H9 (cell line): ENCODE results near the gene STX8. TPM values are rescaled to one million over a fixed set of nuclear protein-coding genes. Genes with fewer than 3 reads are reported as not detected.

Source experiments
- DNase-seq: peaks from one replicate; pipeline ENCODE4 v3.0.0-alpha.2; 2017
- H2AFZ ChIP-seq: one replicate; pipeline ENCODE4 v1.6.1; 2013; ENCODE audit warnings: mild to moderate bottlenecking, low read length, control low read depth, moderate library complexity
- H2AK5ac ChIP-seq: 2 replicates; pipeline ENCODE4 v1.6.1; 2013; ENCODE audit warnings: low read length, control low read depth, mixed read lengths; ENCODE audit not compliant: insufficient read length
- H2BK120ac ChIP-seq: one replicate; pipeline ENCODE4 v1.6.1; 2013; ENCODE audit warnings: low read depth, mild to moderate bottlenecking, low read length, control low read depth, inconsistent platforms; ENCODE audit not compliant: poor library complexity, severe bottlenecking
- H2BK12ac ChIP-seq: 2 replicates; pipeline ENCODE4 v1.6.1; 2013; ENCODE audit warnings: low read length, control low read depth, mixed read lengths, low read depth; ENCODE audit not compliant: insufficient read length
- H2BK15ac ChIP-seq: 2 replicates; pipeline ENCODE4 v1.6.1; 2013; ENCODE audit warnings: low read depth, low read length, control low read depth
- H2BK20ac ChIP-seq: one replicate; pipeline ENCODE4 v1.6.1; 2013; ENCODE audit warnings: low read depth, mild to moderate bottlenecking, low read length, control low read depth, inconsistent platforms; ENCODE audit not compliant: poor library complexity, severe bottlenecking
- H2BK5ac ChIP-seq: 2 replicates; pipeline ENCODE4 v1.6.1; 2013; ENCODE audit warnings: low read length, control low read depth, mixed read lengths; ENCODE audit not compliant: insufficient read length
- H3K14ac ChIP-seq: 2 replicates; pipeline ENCODE4 v1.6.1; 2013; ENCODE audit warnings: low read length, control low read depth; ENCODE audit not compliant: insufficient read depth
- H3K18ac ChIP-seq: 2 replicates; pipeline ENCODE4 v1.6.1; 2013; ENCODE audit warnings: low read depth, mild to moderate bottlenecking, mixed read lengths, low read length, control low read depth; ENCODE audit not compliant: insufficient read length
- H3K23ac ChIP-seq: 2 replicates; pipeline ENCODE4 v1.6.1; 2013; ENCODE audit warnings: low read length, control low read depth, mixed read lengths, low read depth; ENCODE audit not compliant: insufficient read length
- H3K23me2 ChIP-seq: 2 replicates; pipeline ENCODE4 v1.6.1; 2013; ENCODE audit warnings: low read depth, mild to moderate bottlenecking, mixed read lengths, low read length, control low read depth; ENCODE audit not compliant: insufficient read length, poor library complexity, severe bottlenecking
- H3K27ac ChIP-seq: 2 replicates; pipeline ENCODE4 v1.5.1; 2013; ENCODE audit warnings: low read length, control low read depth, mixed read lengths, low read depth; ENCODE audit not compliant: insufficient read length
- H3K27me3 ChIP-seq: 2 replicates; pipeline ENCODE4 v1.6.1; 2013; ENCODE audit warnings: low read length, control low read depth, inconsistent platforms; ENCODE audit not compliant: insufficient read depth
- H3K4ac ChIP-seq: 2 replicates; pipeline ENCODE4 v1.6.1; 2013; ENCODE audit warnings: low read depth, mild to moderate bottlenecking, control low read depth, inconsistent platforms, low read length, moderate library complexity
- H3K4me1 ChIP-seq: 2 replicates; pipeline ENCODE4 v1.6.1; 2013; ENCODE audit warnings: low read length, control low read depth, inconsistent platforms; ENCODE audit not compliant: insufficient read depth
- H3K4me2 ChIP-seq: 2 replicates; pipeline ENCODE4 v1.6.1; 2013; ENCODE audit warnings: low read length, control low read depth, mixed read lengths; ENCODE audit not compliant: insufficient read length, insufficient read depth
- H3K56ac ChIP-seq: 2 replicates; pipeline ENCODE4 v1.6.1; 2013; ENCODE audit warnings: low read depth, mild to moderate bottlenecking, mixed read lengths, low read length, control low read depth; ENCODE audit not compliant: insufficient read length
- H3K79me1 ChIP-seq: 2 replicates; pipeline ENCODE4 v1.6.1; 2013; ENCODE audit warnings: low read depth, mild to moderate bottlenecking, moderate library complexity, low read length, control low read depth, inconsistent platforms; ENCODE audit not compliant: insufficient read depth, poor library complexity, severe bottlenecking
- H3K79me2 ChIP-seq: 2 replicates; pipeline ENCODE4 v1.6.1; 2013; ENCODE audit warnings: low read length, control low read depth, inconsistent platforms; ENCODE audit not compliant: insufficient read depth
- H3K9ac ChIP-seq: 2 replicates; pipeline ENCODE4 v1.6.1; 2013; ENCODE audit warnings: low read length, control low read depth, mixed read lengths; ENCODE audit not compliant: insufficient read length; ENCODE audit errors: extremely low read depth
- H3K9me3 ChIP-seq: one replicate; pipeline ENCODE4 v1.6.1; 2013; ENCODE audit warnings: low read depth, low read length, inconsistent platforms; ENCODE audit not compliant: control insufficient read depth
- H3T11ph ChIP-seq: one replicate; pipeline ENCODE4 v1.6.1; 2013; ENCODE audit warnings: mild to moderate bottlenecking, low read length, control low read depth, inconsistent platforms
- H4K20me1 ChIP-seq: one replicate; pipeline ENCODE4 v1.6.1; 2013; ENCODE audit not compliant: control insufficient read depth, insufficient read length, insufficient read depth
- H4K5ac ChIP-seq: 2 replicates; pipeline ENCODE4 v1.6.1; 2013; ENCODE audit warnings: low read depth, mild to moderate bottlenecking, mixed read lengths, low read length, control low read depth; ENCODE audit not compliant: insufficient read length
- H4K8ac ChIP-seq: replicated peaks from 2 replicates; pipeline ENCODE4 v1.6.1; 2013; ENCODE audit warnings: low read length, control low read depth, mixed read lengths, low read depth; ENCODE audit not compliant: insufficient read length
- H4K91ac ChIP-seq: 2 replicates; pipeline ENCODE4 v1.6.1; 2013; ENCODE audit warnings: low read depth, mild to moderate bottlenecking, moderate library complexity, mixed read lengths, low read length, control low read depth; ENCODE audit not compliant: insufficient read length
- H3K27ac Mint-ChIP-seq, 3 experiments: 2 replicates in 2 of 3; 3 replicates in 1 of 3; pipeline ENCODE4 v1.8.0; 2020 to 2021; ENCODE audit warnings: mixed read lengths in 3 of 3, mild to moderate bottlenecking in 1 of 3, moderate library complexity in 1 of 3
- H3K27me3 Mint-ChIP-seq: 2 replicates; pipeline ENCODE4 v1.8.0; 2021; ENCODE audit warnings: low read depth, mild to moderate bottlenecking, moderate library complexity, mixed read lengths
- H3K36me3 Mint-ChIP-seq, 3 experiments: 2 replicates in 2 of 3; 3 replicates in 1 of 3; pipeline ENCODE4 v1.8.0; 2020 to 2021; ENCODE audit warnings: low read depth in 3 of 3, mixed read lengths in 3 of 3; ENCODE audit not compliant: insufficient read depth in 1 of 3
- H3K4me1 Mint-ChIP-seq, 2 experiments: 2 replicates each; pipeline ENCODE4 v1.8.0; 2020; ENCODE audit warnings: mixed read lengths in 2 of 2
- H3K4me3 Mint-ChIP-seq, 2 experiments: 2 replicates in 1 of 2; 3 replicates in 1 of 2; pipeline ENCODE4 v1.8.0; 2020 to 2021; ENCODE audit warnings: mild to moderate bottlenecking in 2 of 2, mixed read lengths in 2 of 2, moderate library complexity in 1 of 2
- H3K9me3 Mint-ChIP-seq, 2 experiments: 2 replicates in 1 of 2; 3 replicates in 1 of 2; pipeline ENCODE4 v1.8.0; 2020; ENCODE audit warnings: mild to moderate bottlenecking in 2 of 2, mixed read lengths in 2 of 2, moderate library complexity in 1 of 2
- WGBS: extraction: QIAGEN DNeasy Blood & Tissue Kit; methylation state at CpG from one replicate; pipeline ENCODE4 v1.1.7; 2013; ENCODE audit warnings: missing lambda C conversion rate, low lambda C conversion rate, mixed read lengths; ENCODE audit not compliant: insufficient read length; ENCODE audit errors: extremely low coverage; 5-methylcytosine and 5-hydroxymethylcytosine counted together
- total RNA-seq: library from RNA; stranded (reverse); gene quantifications from 2 replicates; pipeline ENCODE4 v1.2.1, GENCODE V29; 2021
- TF ChIP-seq, protein P1 (sequence below): fragments of 200-600 bp; sonication (generic); conservative IDR thresholded peaks from 3 replicates; pipeline ENCODE4 v1.8.0; 2021; ENCODE audit warnings: antibody characterized with exemption, mild to moderate bottlenecking

The STX8 gene
- total RNA-seq, 1 experiment from 2014 or later, result 55.1 TPM

DNA sequence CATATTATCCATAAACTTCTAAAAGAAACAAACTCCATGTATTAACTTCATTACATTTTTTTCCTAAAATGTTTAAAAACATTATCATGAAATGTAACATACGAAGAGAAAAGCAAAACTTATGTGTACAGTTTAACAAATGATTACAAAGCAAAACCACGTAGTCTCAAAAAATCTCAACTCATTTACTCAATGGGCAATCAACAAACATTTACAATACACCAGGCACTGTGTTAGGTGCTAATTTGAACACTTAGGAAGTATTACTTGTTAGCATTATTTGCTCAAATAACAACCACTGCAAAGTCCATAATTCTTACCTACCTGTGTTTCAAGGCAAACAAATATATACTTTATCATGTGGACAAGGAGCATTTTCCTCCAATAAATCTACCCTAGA, 164.9 kb downstream of the STX8 start:
- Histone ChIP-seq H3T11ph (no peak overlapping the region), H3K4ac (no peak overlapping the region), H3K56ac (no peak overlapping the region), H3K14ac (no peak overlapping the region), H3K4me2 (no peak overlapping the region), H2AFZ (no peak overlapping the region), H2BK12ac (no peak overlapping the region), H3K9me3 (no peaks in the 10 kb centered on the region), H3K79me2 (no peaks in the 10 kb centered on the region), H2BK20ac (no peak overlapping the region), H2BK120ac (no peak overlapping the region), H3K27ac (no peak overlapping the region), H4K5ac (no peak overlapping the region), H4K20me1 (no peaks in the 10 kb centered on the region), H3K27me3 (no peaks in the 10 kb centered on the region), H3K23ac (no peak overlapping the region), H2AK5ac (no peak overlapping the region), H3K79me1 (no peaks in the 10 kb centered on the region), H4K91ac (no peak overlapping the region), H2BK15ac (no peak overlapping the region), H3K18ac (no peak overlapping the region), H4K8ac (no peak overlapping the region), H3K23me2 (no peaks in the 10 kb centered on the region), H2BK5ac (no peak overlapping the region), H3K4me1 (no peaks in the 10 kb centered on the region), H3K9ac (no peak overlapping the region)
- TF ChIP-seq, protein P1, sequence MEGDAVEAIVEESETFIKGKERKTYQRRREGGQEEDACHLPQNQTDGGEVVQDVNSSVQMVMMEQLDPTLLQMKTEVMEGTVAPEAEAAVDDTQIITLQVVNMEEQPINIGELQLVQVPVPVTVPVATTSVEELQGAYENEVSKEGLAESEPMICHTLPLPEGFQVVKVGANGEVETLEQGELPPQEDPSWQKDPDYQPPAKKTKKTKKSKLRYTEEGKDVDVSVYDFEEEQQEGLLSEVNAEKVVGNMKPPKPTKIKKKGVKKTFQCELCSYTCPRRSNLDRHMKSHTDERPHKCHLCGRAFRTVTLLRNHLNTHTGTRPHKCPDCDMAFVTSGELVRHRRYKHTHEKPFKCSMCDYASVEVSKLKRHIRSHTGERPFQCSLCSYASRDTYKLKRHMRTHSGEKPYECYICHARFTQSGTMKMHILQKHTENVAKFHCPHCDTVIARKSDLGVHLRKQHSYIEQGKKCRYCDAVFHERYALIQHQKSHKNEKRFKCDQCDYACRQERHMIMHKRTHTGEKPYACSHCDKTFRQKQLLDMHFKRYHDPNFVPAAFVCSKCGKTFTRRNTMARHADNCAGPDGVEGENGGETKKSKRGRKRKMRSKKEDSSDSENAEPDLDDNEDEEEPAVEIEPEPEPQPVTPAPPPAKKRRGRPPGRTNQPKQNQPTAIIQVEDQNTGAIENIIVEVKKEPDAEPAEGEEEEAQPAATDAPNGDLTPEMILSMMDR, result no peak
- no peak for DNase-seq
- Mint-ChIP-seq H3K36me3 (no peaks in the 10 kb centered on the region), H3K27ac (no peak overlapping the region), H3K4me3 (no peak overlapping the region), H3K27me3 (no peaks in the 10 kb centered on the region), H3K9me3 (no peaks in the 10 kb centered on the region), H3K4me1 (peaks cover 18 to 21% of the 10 kb centered on the region in 2 experiments)
- WGBS, result no CpG with 5 or more reads among the region's 2 CpGs
